HG02852 (cell line): ENCODE data around the gene LRRC41.

Experiments
- ATAC-seq: cut with Tn5 transposase; IDR thresholded peaks from one replicate; pipeline ENCODE4 v1.9.1; 2021; ENCODE audit warnings: mild to moderate bottlenecking, moderate library complexity; ENCODE audit not compliant: unreplicated experiment

The LRRC41 gene

DNA sequence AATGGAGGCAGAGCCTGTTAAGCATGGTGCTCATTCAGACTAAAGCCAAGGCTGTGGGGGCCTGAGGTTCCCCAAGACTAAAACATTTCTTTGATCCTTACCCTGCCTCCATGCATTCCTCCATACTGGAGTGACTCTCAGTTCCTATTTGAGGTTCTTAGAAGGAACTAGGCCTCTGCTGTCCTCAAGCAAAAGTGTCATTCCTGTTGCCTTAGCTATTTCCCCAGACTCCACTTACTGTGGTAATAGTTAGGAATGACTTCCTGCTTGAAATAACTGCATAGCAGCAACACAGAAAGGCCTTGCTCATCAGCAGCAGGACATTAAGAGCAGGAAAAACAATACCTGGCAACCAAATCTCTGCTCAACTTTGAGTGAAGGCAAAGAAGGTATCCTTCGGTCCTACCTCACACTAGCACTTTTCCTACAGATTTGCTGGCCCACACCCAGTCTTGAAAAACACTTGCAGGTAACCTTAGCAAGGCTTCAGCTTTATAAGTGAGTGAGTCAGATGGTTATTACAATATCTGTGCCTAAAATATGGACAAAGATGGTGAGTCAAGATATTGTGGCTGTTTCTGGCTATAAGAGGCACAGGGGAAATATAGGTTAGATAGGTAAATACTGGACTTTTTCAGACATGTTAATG, 14.8 kb downstream of the LRRC41 start:
- no peak for ATAC-seq

DNA sequence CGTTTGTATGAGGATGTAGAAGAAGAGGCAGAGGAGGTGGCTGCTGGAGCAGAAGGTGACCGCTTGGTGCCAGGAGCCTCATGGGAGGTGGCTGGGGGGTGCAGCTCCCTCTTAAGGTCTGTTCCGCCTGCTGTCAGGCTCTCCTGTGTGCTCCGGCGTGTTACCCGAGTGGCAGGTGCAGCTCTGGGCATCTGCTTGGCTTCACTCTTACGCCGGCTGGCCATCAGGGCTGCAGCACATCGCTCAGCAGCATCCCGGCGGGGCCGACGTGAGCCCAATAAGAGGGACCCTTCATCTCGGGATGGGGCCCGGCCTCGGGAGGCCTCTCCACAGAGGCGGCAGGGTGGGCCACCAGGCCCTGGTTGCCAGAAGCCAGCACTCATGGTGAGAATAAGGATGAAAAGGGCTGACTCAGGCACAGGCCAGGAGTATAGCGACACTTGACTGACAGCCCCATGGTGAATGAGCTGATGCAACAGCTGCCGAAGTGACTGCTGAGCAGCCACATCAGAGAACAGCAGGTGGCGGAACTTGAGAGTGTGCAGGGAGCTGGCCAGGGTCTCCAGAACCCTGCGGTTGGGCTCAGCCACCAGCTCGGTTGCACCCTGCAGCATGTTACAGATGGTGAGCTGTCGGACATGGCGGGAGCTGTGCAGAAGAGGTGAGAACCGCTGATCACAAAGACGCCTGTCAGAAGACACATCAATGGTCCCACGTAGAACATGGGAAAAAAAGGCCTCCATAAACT, 17.5 kb downstream of the LRRC41 start:
- no peak for ATAC-seq

DNA sequence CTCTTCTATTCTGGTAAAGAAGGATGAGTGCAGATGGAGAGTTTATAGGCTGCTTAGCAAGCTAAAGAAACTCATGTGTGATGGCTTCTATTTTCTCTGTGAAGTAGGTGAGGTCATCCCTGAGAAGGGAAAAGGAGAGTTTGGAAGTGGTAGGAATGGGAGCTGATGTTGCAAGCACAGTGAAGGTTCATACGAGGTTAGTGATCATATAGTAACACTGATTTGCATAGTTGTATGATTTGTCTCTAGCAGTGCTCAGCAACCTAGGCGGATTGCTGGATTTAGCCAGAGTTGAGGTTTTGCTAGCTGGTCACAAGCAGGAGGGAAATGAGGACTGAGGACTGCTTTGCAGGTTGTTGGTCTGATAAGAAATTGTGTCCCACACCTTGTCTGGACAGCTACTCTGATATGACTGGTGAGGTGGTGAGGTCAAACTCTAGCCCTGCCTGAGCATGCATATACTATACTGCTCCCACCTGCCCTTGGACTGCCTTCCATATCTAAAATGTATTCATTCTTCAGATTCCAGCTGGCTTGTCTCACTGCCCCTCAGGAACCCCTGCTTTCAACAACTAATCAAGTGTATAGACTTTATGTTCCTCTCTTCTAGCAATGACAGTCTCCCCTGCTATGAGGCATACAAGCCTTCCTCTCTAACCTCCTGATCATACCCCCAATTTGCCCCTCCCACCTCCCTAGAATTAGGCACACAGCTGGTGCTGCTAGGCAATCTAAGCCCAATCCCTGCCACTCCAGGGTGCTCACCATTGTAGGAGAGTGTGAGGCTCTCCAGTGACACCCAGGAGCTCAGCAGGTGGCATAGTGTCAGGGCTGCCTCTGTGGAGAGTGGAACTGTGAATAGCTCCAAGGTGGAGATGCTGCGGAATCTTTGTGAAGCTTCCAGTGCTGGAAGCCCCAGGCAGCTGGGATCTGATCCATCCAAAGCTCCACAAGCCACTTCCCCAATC, 18.5 kb downstream of the LRRC41 start:
- no peak for ATAC-seq

GRCh38 chr1:46284058-46284457, 19.4 kb downstream of the LRRC41 start:
- ATAC-seq: no peak

DNA sequence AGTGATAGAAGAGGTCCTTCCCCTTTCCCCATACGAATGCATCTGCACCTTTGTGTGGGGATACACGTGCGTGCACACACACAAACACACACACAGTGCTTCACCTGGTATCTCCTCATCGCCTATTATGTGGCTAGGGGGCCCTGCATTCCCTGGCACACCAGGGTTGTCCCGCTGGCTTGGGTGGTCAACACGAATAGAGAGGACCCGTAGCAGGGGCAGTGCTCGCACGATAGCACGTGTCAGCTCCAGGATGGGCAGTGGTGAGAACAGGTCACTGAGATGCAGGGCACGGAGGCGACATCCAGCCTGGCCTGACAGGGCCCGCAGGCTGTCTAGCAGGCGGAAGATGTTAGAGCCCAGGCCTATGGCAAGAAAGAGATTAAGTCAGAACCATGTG, 22.4 kb downstream of the LRRC41 start:
- no peak for ATAC-seq

DNA sequence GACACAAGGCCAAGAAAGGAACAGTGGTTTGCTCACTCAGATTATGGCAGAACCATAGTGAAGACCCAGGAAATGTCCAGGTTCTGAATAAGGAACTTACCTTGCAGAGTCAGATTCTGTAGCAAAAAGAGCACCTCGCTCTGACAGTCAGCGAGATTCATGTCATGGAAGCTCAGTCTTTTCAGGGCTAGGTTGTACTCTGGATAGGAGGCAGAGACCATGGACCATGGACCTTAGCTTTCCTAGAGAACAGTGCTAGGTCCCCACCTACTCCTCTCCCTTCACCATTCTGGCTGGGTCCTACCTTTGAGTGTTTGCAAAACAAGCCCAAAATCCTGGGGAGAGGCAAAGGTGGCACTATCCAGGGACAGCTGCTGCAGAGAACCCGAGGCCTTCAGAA, 23.3 kb downstream of the LRRC41 start:
- no peak for ATAC-seq

DNA sequence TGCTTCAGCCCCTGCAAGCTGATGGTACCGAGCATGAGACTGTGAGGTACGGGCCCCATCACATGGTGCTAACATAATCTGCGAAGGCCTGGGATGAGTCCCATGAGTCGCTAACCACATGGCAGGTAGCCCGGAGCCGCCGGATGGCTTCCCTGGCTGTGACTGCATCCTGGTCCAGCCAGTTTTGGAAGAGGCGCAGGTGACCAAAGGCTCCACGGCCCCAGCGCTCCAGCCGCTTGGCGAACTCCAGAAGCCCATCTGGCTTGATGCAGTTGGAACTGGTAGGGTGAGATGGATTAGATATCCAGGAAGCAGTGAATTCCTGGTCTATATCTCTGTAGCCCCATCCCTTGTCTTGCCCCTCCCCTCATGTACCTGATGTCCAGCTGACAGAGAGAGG, 24.6 kb downstream of the LRRC41 start:
- no peak for ATAC-seq

DNA sequence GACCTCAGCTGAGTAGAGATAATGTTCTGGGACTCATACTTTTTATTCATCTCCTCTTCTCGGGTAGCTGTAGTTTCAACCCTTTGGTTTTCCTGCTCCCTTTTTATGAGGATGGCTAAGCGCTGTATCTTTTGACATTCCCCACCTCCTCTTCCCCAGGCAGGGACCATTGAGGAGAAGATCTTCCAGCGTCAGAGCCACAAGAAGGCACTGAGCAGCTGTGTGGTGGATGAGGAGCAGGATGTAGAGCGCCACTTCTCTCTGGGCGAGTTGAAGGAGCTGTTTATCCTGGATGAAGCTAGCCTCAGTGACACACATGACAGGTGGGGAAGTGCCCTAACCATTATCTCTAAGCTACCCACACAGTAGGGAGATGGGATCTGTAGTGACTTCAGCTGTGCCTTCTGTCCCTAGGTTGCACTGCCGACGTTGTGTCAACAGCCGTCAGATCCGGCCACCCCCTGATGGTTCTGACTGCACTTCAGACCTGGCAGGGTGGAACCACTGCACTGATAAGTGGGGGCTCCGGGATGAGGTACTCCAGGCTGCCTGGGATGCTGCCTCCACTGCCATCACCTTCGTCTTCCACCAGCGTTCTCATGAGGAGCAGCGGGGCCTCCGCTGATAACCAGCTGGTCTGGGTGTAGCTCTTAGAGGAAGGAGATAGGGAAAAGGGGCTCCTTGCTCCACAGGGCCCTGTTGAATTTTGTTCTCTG, 25.6 kb downstream of the LRRC41 start:
- ATAC-seq: no peak

DNA sequence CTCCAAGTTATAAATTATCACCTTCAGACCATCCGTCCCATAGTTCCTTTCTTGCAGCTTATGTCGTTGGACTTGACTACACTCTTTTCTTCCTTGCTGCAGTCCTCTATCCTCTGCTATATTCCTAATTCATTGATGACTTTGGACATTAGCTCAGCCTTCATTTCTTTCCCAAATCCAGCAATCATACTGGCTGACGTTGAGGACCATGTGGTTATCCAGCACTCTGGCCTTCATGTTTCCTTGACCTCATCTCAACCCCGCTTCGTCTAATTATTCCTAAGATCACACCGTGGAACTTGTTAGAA, 28.4 kb downstream of the LRRC41 start:
- ATAC-seq: no peak

GRCh38 chr1:46274225-46275029, 29.0 kb downstream of the LRRC41 start:
- ATAC-seq: no peak

GRCh38 chr1:46268578-46268977, 34.8 kb downstream of the LRRC41 start:
- ATAC-seq: no peak

GRCh38 chr1:46263146-46263545, 40.3 kb downstream of the LRRC41 start:
- no peak for ATAC-seq

GRCh38 chr1:46262508-46262907, 40.9 kb downstream of the LRRC41 start:
- ATAC-seq: no peak

DNA sequence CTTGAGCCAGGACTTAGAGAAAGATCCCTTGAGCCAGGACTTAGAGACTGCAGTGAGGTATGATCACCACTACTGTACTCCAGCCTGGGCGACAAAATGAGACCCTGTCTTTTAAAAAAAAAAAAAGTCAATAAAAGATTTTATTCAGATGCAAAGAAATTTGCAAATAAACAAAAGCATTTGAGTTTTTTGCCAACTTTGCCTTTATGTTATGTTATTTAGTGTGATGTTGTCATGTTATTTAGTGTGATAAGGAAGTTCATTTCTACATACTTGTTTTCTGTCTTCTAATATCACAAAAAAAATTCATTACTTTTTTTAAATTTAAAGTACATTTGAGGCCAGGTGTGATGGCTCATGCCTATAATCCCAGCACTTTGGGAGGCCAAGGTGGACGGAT, 46.9 kb downstream of the LRRC41 start:
- no peak for ATAC-seq

- ATAC-seq: no peak
These were observed 48.7 kb downstream of the LRRC41 start for GRCh38 chr1:46254668-46255067.

- no peak for ATAC-seq
These were observed 55.1 kb downstream of the LRRC41 start for GRCh38 chr1:46248122-46248920.

DNA sequence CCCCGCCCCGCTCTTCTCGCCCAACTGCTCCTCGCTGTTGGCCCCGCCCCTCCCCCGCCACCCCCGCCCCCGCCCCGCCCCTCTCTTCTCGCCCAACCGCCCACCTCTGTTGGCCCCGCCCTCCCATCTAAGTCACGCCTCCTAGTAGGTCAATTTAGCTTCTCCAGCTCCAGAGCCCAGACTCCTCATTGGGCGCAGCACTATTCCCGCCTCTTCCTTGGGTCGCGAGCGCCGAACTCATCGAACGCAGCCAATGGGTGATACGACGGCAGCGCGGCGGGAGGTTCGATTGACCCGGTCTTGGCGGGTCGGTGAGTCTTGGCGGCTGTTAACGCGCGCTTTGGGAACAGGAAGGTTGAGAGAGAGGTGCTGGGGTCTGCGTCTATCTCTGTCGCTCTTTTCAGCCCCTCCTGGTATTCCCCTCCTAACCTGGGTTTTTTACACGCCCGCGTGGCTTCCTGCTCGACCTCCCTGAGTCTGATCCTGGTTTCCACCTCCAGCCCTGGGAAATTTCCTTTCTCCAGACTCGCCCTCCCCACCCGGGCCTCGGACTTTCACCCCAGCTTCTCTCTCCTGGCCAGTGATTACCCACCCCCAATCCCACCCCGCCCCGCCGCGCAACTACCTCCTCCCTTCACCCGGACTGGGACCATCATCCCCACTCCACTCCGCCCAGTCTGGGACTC, 55.8 kb downstream of the LRRC41 start, which contains the start of gene RAD54L:
RAD54L (plus strand) TSS at position 328 of the 686 bp plus-strand sequence. CDS start 643 bp downstream, outside the sequence.
- ATAC-seq: peak; percentile 94

DNA sequence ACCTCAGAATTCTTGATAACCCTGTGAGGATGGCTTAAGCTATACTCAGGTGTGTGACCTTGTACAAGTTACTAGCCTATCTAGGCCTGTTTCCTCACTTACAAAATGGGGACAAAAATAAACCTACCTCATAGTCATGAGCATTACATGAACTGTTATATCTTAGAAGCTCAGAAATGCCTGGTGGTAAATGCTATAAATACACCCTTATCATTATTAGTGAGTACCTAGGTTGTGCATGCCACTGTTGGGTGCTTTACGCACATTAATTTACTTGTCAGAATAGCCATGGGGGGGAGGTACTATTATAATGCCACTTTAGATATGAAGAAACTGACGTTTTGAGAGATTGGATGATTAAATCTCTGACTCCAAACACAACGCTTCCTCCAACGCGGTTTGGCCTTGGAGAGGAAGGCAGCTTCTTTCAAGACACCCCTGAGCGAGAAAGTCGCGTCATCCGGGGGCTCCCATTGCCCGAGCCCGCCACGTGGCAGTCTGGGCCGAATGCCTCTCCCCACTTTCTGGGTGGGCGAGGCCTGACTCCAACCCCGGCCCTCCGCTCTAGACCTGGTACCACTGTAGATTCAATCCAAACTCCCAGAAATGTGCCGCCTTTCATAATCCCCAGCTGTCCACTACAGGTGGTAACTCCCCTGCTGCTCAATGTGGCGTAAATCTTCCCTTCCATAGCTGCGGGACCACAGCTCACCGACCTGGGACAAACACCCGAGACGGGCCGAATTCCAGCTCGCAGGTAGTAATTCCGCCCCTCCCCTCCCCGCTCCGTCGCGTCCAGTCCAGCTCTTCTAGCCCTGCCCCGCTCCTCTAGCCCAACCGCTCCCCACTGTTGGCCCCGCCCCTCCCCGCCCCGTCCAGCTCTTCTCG, 56.6 kb downstream of the LRRC41 start:
- peak; percentile 52 for ATAC-seq
